H1 (cell line): ENCODE results near the gene DNASE1L1. TPM values are rescaled to one million over a fixed set of nuclear protein-coding genes. Genes with fewer than 3 reads are reported as not detected.
A peak's percentile ranks its signal among the peaks of the same experiment; 100 is the strongest.

Experiments used
- CHD7 ChIP-seq: fragments of 300-600 bp; sonication (generic); IDR thresholded peaks from 2 replicates; pipeline ENCODE4 v1.7.1; 2012; ENCODE audit warnings: low read length, moderate library complexity, mild to moderate bottlenecking, inconsistent platforms; ENCODE audit not compliant: insufficient replicate concordance
- CTBP2 ChIP-seq: IDR thresholded peaks from 2 replicates; pipeline ENCODE4 v1.7.0; 2011; ENCODE audit warnings: borderline replicate concordance, mild to moderate bottlenecking, moderate library complexity, mixed read lengths, low read length; ENCODE audit not compliant: insufficient read depth, insufficient read length
- GTF2F1 ChIP-seq: IDR thresholded peaks from 2 replicates; pipeline ENCODE4 v1.6.1; 2012; ENCODE audit warnings: low read depth, low read length, improper control_type of control experiment, borderline replicate concordance
- TAF1 ChIP-seq: IDR thresholded peaks from 2 replicates; pipeline ENCODE4 v1.6.1; 2011; ENCODE audit warnings: mild to moderate bottlenecking, low read depth, low read length
- TBP ChIP-seq: IDR thresholded peaks from 2 replicates; pipeline ENCODE4 v1.6.1; 2011; ENCODE audit warnings: low read depth, low read length, improper control_type of control experiment
- polyA plus RNA-seq, 7 experiments: library from polyadenylated mRNA; depleted of rRNA in 3 of 7; stranded (reverse) in 5 of 7; unstranded in 2 of 7; fragments of >200 nt in 5 of 7; fragments of 200-250 nt in 2 of 7; gene quantifications; 1 replicate in 5 of 7; 2 replicates in 1 of 7; 4 replicates in 1 of 7; pipeline versions ENCODE4 v1.2.1 to v1.2.3, GENCODE V29; 2011 to 2013; ENCODE audit warnings: missing spikeins in 2 of 7, mixed read lengths in 2 of 7
- total RNA-seq: library from RNA; stranded (reverse); fragmentation: NEBNext Ultra II Directional; extraction: Animal tissue kit (Norgen Biotek cat#: 25700); gene quantifications from 2 replicates; pipeline ENCODE4 v1.2.1, GENCODE V29; 2021

DNASE1L1 gene
- total and polyA plus RNA-seq, 2 of the 8 experiments (the other 6 are each of a cell fraction or from before 2014, with no cell fraction given): 8.7 to 30.0 TPM

GRCh38 chrX:154371017-154371788 lies 37.9 kb downstream of the DNASE1L1 start (continued):
- no peak for TF ChIP-seq CHD7
- TF ChIP-seq TBP: peak; percentile 93
- TF ChIP-seq TAF1: peak; percentile 95
- peak; percentile 57; the same call in 1 of the 2 replicates for TF ChIP-seq GTF2F1
- no peak for TF ChIP-seq CTBP2
- TF ChIP-seq, all 59 proteins: peak for 14
